GM12891 (cell line): ENCODE measurements around the gene MSI2.

ENCODE experiments used
- DNase-seq: peaks from one replicate; pipeline ENCODE4 v3.0.0; 2011; ENCODE audit warnings: low spot score; ENCODE audit not compliant: insufficient read length
- FAIRE-seq: peaks from 2 replicates; lab custom pipeline; 2011; peaks lifted over from hg19 to GRCh38; lab: Jason Lieb, UNC
- PAX5 ChIP-seq: IDR thresholded peaks from 2 replicates; pipeline ENCODE4 v1.6.1; 2011; ENCODE audit warnings: low read length, moderate library complexity, mild to moderate bottlenecking; ENCODE audit not compliant: insufficient read depth, severe bottlenecking
- POLR2A ChIP-seq: IDR thresholded peaks from 2 replicates; pipeline ENCODE4 v1.6.1; 2011; ENCODE audit warnings: low read depth, low read length, control low read depth
- POLR2AphosphoS5 ChIP-seq: IDR thresholded peaks from 2 replicates; pipeline ENCODE4 v1.6.1; 2011; ENCODE audit warnings: low read depth, low read length, control low read depth
- POU2F2 ChIP-seq: IDR thresholded peaks from 2 replicates; pipeline ENCODE4 v1.6.1; 2011; ENCODE audit warnings: low read depth, mild to moderate bottlenecking, control low read depth, low read length, moderate library complexity
- SPI1 ChIP-seq: IDR thresholded peaks from 2 replicates; pipeline ENCODE4 v1.6.1; 2011; ENCODE audit warnings: low read depth, low read length, control low read depth
- TAF1 ChIP-seq: IDR thresholded peaks from 2 replicates; pipeline ENCODE4 v1.6.1; 2011; ENCODE audit warnings: low read depth, low read length, control low read depth

Gene MSI2

DNA sequence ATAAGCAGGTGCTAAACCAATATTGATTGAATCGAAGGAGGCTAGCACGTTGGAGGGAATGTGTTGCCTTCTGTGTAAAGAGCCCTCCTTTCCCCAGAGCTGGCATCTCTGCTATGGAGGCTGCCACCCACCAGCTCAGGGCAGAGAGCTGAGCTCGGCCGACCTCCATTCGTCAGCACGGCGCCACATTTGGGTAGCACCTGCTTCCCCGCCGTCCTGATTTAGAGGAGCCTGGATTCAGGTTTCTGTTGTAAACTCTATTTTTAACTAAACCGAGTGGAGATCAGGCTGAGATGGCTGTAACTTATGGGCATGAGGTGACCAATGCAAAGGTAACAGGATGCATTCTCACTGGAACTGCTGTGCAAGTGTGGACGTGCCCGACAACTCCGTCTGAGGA is 316.3 kb downstream of the MSI2 start:
- no peak for DNase-seq
- FAIRE-seq = no peak
- TF ChIP-seq POLR2A (no peak), POU2F2 (no peak), TAF1 (no peak), POLR2AphosphoS5 (no peak), PAX5 (no peak), SPI1 (no peak)

DNA sequence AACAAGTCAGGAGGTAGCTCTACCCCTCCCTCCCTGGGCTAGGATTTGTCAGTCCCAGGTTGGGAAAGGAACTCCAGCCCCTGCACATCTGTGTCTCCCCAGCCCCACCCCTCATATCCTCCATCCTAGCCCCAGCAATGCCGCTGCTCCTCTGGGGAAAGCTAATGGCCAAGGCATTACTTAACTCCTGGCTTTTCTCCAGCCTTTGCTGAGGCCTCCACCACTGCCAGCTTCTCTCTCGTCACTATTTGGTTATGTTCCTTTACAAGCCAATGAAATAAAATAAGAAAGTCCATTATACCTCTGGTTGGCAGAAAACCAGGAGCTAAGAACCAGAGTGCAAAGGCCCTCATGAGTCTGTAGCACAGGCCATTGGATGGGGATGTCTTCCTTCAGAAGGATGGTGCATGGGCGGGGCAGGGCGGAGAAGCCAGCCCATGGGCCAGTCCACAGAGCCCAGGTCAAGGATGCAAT is 317.8 kb downstream of the MSI2 start:
- DNase-seq (no peak), FAIRE-seq (no peak)
- TF ChIP-seq PAX5 (no peak), TAF1 (no peak), POLR2AphosphoS5 (no peak), POLR2A (no peak), SPI1 (no peak), POU2F2 (no peak)

DNA sequence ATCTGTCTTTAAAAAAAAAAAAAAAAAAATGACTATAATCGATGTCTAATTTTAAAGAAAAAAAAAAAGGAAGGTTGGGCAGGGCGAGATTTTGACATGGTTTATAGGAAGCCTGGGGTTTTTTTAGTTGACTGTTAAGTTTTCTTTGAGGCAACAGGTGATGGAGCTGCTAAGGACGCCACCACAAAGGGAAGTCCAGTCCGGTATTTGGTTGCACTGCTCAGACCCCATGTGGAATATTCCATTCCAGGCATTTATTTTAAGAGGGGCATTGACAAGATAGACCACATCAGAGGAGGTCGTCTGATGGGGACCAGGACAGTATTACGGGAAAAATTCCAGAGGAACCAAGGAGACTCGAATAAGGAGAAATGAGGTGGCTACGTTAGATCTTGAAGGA is 320.4 kb downstream of the MSI2 start:
- FAIRE-seq (no peak), DNase-seq (no peak)
- TF ChIP-seq PAX5 = no peak
- TF ChIP-seq SPI1 = no peak
- no peak for TF ChIP-seq POLR2A
- TF ChIP-seq TAF1 = no peak
- no peak for TF ChIP-seq POU2F2
- no peak for TF ChIP-seq POLR2AphosphoS5

DNA sequence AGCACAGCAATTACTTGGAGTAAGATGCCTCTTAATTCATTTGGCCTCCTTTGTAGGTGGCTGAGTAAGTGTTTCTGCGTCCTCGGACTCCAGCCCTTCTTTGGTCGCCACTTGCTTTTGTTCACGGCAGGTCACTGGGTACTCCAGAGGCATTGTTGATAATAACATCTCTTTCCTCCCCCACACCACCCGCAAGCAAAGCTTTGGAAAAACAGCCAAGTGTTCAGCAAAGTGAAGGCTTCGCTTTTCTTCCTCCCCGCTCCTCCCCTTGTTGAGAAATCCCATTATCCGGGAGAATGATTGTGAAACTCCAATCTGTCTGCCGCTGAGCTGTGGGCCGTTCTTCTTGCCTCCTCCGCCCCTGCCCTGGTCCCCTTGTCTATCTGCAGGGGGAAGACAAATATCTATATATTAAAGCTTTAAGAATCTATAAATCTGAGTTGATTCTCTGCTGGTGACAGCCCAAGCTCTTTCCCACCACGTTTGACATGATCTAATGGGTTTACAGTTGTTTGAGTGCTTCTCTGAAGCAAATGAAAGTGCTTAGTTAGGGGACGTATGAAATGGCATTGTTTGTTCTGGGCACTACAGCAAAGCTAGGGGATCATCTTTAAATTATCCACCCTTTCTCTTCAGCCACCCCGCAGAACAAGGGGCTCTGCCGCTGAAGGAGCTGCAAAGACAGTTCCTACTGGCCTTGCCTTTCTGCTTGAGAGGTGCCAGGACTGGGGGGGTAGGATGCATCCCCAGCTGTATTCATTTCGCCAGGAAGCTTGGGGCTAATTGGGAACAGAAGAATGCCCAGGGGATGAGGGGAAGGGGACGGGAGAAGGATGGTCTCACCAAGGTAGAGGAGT is 321.7 kb downstream of the MSI2 start:
- no peak for TF ChIP-seq SPI1
- TF ChIP-seq PAX5 = no peak
- no peak for TF ChIP-seq POLR2A
- no peak for TF ChIP-seq TAF1
- TF ChIP-seq POU2F2 = no peak
- no peak for TF ChIP-seq POLR2AphosphoS5
- no peak for FAIRE-seq
- DNase-seq = no peak

GRCh38 chr17:57578608-57579225 is 322.4 kb downstream of the MSI2 start:
- DNase-seq (no peak), FAIRE-seq (peak; percentile 85)

DNA sequence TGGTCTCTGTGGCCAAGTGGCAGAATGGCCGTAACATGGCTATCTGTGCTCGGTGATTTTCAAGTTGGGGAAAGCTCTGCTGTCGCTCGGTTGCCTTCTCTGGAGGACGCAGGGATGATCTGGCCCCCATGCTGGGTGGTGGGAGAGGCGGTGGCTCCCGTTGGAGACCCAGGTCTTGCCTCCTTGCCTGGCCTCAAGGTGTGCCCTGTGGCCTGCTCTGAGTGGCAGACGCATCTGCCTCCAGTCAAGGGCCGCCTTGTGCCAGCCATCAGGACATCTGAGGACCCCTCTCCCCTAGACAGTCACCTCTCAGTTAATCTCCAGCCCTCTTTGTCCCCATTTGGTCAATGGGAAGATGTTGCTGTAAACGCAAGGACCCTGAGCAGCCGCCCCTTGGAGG is 322.9 kb downstream of the MSI2 start:
- DNase-seq = no peak
- no peak for TF ChIP-seq TAF1
- TF ChIP-seq POLR2AphosphoS5 = no peak
- no peak for TF ChIP-seq SPI1
- no peak for TF ChIP-seq POLR2A
- no peak for TF ChIP-seq PAX5
- TF ChIP-seq POU2F2 = no peak
- no peak for FAIRE-seq

More at GRCh38 chr17:57578608-57579225, 322.4 kb downstream of the MSI2 start:
- TF ChIP-seq POU2F2 (0 out of 2 replicates have a peak, but pooled peaks have one; percentile 12), SPI1 (peak; percentile 74), POLR2A (no peak), TAF1 (no peak)

GRCh38 chr17:57580055-57580739 is 323.9 kb downstream of the MSI2 start:
- TF ChIP-seq SPI1 = no peak
- no peak for TF ChIP-seq POLR2AphosphoS5
- TF ChIP-seq TAF1 = no peak
- no peak for TF ChIP-seq PAX5
- no peak for TF ChIP-seq POLR2A
- TF ChIP-seq POU2F2 = no peak
- no peak for DNase-seq
- peak; percentile 60 for FAIRE-seq

DNA sequence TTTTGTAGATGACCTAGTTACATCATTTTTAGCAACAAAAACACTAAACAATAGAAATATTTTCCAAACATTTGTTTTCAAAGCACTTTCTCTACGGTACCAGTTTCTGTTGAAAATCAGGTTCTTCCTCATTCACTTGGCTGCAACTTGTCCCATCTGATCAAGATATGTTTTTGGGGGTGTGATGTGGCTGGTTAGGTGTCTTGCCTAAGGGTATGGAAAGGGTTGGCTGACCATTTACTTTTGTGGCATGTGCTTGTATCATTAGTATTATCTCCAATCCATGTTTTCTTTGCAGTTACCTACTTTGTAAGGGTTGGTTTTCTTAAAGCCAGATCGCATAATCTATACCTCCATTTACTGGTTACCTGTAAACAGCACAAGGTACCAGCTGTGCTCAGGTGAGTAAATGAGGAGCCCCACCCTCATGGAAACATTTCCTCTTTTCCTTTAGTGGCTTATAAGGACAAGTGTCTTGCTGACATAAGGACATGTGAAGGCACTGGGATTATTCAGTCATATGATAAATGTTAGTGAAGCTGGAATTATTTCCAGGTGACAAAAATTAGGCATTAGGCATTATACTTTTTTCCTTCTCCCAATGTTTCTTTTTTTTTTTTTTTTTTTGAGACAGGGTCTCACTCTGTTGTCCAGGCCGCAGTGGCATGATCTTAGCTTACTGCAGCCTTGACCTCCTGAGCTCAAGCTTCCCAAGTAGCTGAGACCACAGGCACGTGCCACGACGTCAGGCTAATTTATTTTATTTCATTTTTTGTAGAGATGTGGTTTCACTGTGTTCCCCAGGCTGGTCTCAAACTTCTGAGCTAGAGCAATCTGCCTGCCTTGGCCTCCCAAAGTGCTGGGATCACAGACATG is 326.8 kb downstream of the MSI2 start:
- no peak for DNase-seq
- no peak for FAIRE-seq
- TF ChIP-seq POU2F2 (no peak), POLR2AphosphoS5 (no peak), PAX5 (no peak), TAF1 (no peak), SPI1 (no peak), POLR2A (no peak)
